ENCODE measurements around the gene PCDHGA9. TPM values are rescaled to one million over a fixed set of nuclear protein-coding genes. Genes with fewer than 3 reads are reported as not detected.
"Not testable (repeated sequence)": the region's sequence is repeated elsewhere in the genome, so short reads cannot be mapped to it uniquely, and the experiment has no call there.

Gene PCDHGA9
- total and polyA plus RNA-seq, 2 donors (not counting 1 experiment from before 2014, with no cell fraction given) = 3.3 to 4.8 TPM

DNA sequence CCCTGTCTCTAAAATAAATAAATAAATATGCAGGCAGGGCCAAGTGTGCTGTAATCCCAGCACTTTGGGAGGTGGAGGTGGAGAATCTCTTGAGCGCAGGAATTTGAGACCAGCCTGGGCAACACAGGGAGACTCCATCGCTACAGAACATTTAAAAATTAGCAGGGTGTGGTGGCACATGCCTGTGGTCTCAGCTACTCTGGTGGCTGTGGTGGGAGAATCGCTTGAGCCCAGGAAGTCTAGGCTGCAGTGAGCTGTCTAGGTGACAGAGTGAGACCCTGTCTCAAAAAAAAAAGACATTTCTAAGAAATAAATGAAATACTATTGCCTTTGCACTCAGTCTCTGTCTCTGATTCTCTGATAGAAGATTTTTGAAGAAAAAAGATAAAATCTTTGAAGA is 9.0 kb downstream of the PCDHGA9 start:
- Histone ChIP-seq H3K9ac (ENCODE audit: insufficient read depth, low read length) (no peak overlapping the region), H2AFZ (ENCODE audit: low read length) (no peak overlapping the region), H3K27me3 (ENCODE audit: control insufficient read depth, insufficient read depth, low read length) (peaks cover 3% of the 10 kb centered on the region), H3K27ac (ENCODE audit: insufficient read depth, low read length) (no peak overlapping the region), H3K4me2 (ENCODE audit: extremely low read depth, insufficient read depth, low read length) (peak overlapping the region; percentile 13), H4K20me1 (ENCODE audit: control insufficient read depth, extremely low read depth, insufficient read depth, low read length) (no peaks in the 10 kb centered on the region), H3K36me3 (ENCODE audit: control insufficient read depth, insufficient read depth, low read length) (no peaks in the 10 kb centered on the region), H3K4me3 (replicated peaks in 1 of 4; ENCODE audit: control extremely low read depth in 1 of 4, insufficient read depth in 1 of 4, low read depth in 3 of 4, low read length in 4 of 4) (no peak overlapping the region), H3K4me1 (ENCODE audit: control insufficient read depth, extremely low read depth, insufficient read depth, low read length) (no peaks in the 10 kb centered on the region), H3K79me2 (ENCODE audit: control insufficient read depth, insufficient read depth, low read length) (no peaks in the 10 kb centered on the region), H3K9me3 (ENCODE audit: control insufficient read depth, insufficient read depth, low read depth, low read length) (peaks cover 6% of the 10 kb centered on the region)
- DNase-seq (ENCODE audit: low read depth in 2 of 2) = no peak
- no peak for TF ChIP-seq CTCF (conservative IDR thresholded peaks at IDR 0.05 in 1 of 2, IDR thresholded peaks at IDR 0.05 in 1 of 2; ENCODE audit: low read depth in 1 of 2, low read length in 2 of 2)
- no peak for TF ChIP-seq EZH2 (IDR thresholded peaks at IDR 0.05; ENCODE audit: low read length, missing control alignments)

DNA sequence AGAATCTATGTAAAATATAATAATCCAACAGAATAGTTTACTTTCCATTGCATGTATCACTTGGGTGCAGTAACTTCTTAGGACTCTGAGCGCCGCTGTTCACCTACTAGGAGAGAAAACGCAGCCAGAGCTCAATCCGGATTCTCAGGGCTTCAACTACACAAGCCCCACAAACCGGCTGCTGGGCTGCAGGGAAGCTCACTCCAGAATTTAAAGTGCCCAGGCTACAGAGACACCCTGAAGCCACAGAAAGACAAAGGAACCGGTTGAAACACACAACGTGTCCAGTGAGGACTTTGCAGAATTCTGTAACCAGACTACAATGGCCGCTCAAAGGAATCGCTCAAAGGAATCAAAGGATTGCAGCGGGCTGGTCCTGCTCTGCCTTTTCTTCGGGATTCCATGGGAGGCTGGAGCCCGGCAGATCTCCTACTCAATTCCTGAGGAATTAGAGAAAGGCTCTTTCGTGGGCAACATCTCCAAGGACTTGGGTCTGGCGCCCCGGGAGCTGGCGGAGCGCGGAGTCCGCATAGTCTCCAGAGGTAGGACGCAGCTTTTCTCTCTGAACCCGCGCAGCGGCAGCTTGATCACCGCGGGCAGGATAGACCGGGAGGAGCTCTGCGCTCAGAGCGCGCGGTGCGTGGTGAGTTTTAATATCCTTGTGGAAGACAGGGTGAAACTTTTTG is 10.4 kb downstream of the PCDHGA9 start, which contains the start of gene PCDHGA10:
TSS of gene PCDHGA10 (plus strand) at position 134 of the 686 bp plus-strand sequence. CDS start at position 323, 189 bp downstream.
- Histone ChIP-seq H3K79me2 (ENCODE audit: control insufficient read depth, insufficient read depth, low read length) (no peaks in the 10 kb centered on the region), H4K20me1 (ENCODE audit: control insufficient read depth, extremely low read depth, insufficient read depth, low read length) (no peaks in the 10 kb centered on the region), H3K9ac (ENCODE audit: insufficient read depth, low read length) (no peak within 1 kb of the TSS), H3K9me3 (ENCODE audit: control insufficient read depth, insufficient read depth, low read depth, low read length) (peaks cover 6% of the 10 kb centered on the region), H3K4me3 (replicated peaks in 1 of 4; ENCODE audit: control extremely low read depth in 1 of 4, insufficient read depth in 1 of 4, low read depth in 3 of 4, low read length in 4 of 4) (peak within 1 kb of the TSS; percentile 26 to 69 (median 46)), H3K36me3 (ENCODE audit: control insufficient read depth, insufficient read depth, low read length) (no peaks in the 10 kb centered on the region), H2AFZ (ENCODE audit: low read length) (no peak within 1 kb of the TSS), H3K4me2 (ENCODE audit: extremely low read depth, insufficient read depth, low read length) (peak within 1 kb of the TSS; percentile 68), H3K4me1 (ENCODE audit: control insufficient read depth, extremely low read depth, insufficient read depth, low read length) (no peaks in the 10 kb centered on the region), H3K27me3 (ENCODE audit: control insufficient read depth, insufficient read depth, low read length) (peaks cover 3% of the 10 kb centered on the region), H3K27ac (ENCODE audit: insufficient read depth, low read length) (no peak within 1 kb of the TSS)
- DNase-seq (ENCODE audit: low read depth in 2 of 2) = peak; percentile 65 to 81
- TF ChIP-seq EZH2 (IDR thresholded peaks at IDR 0.05; ENCODE audit: low read length, missing control alignments) (no peak), CTCF (conservative IDR thresholded peaks at IDR 0.05 in 1 of 2, IDR thresholded peaks at IDR 0.05 in 1 of 2; ENCODE audit: low read depth in 1 of 2, low read length in 2 of 2) (peak; percentile 58 to 68)

DNA sequence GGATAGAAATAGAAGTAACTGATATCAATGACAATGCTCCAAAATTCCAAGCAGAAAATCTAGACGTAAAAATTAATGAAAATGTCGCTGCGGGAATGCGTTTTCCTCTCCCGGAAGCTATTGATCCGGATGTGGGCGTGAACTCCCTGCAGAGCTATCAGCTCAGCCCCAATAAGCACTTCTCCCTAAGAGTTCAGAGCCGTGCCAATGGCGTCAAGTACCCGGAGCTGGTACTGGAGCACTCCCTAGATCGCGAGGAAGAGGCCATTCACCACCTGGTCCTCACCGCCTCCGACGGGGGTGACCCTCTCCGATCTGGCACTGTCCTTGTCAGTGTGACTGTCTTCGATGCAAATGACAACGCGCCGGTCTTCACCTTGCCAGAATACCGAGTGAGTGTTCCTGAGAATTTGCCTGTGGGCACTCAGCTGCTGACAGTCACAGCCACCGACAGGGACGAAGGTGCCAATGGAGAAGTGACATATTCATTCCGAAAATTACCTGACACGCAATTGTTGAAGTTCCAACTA is 11.0 kb downstream of the PCDHGA9 start:
- no peak overlapping the region for H3K27ac ChIP-seq (ENCODE audit: insufficient read depth, low read length)
- no peaks in the 10 kb centered on the region for H3K79me2 ChIP-seq (ENCODE audit: control insufficient read depth, insufficient read depth, low read length)
- no peak overlapping the region for H3K9ac ChIP-seq (ENCODE audit: insufficient read depth, low read length)
- H3K36me3 ChIP-seq (ENCODE audit: control insufficient read depth, insufficient read depth, low read length) = no peaks in the 10 kb centered on the region
- no peak overlapping the region for H2AFZ ChIP-seq (ENCODE audit: low read length)
- H4K20me1 ChIP-seq (ENCODE audit: control insufficient read depth, extremely low read depth, insufficient read depth, low read length) = no peaks in the 10 kb centered on the region
- no peaks in the 10 kb centered on the region for H3K4me1 ChIP-seq (ENCODE audit: control insufficient read depth, extremely low read depth, insufficient read depth, low read length)
- H3K4me2 ChIP-seq (ENCODE audit: extremely low read depth, insufficient read depth, low read length) = peak overlapping the region; percentile 47
- peaks cover 6% of the 10 kb centered on the region for H3K9me3 ChIP-seq (ENCODE audit: control insufficient read depth, insufficient read depth, low read depth, low read length)
- DNase-seq (ENCODE audit: low read depth in 2 of 2) = no peak
- peak overlapping the region; percentile 26 to 69 (median 46) for H3K4me3 ChIP-seq (replicated peaks in 1 of 4; ENCODE audit: control extremely low read depth in 1 of 4, insufficient read depth in 1 of 4, low read depth in 3 of 4, low read length in 4 of 4)
- H3K27me3 ChIP-seq (ENCODE audit: control insufficient read depth, insufficient read depth, low read length) = peaks cover 3% of the 10 kb centered on the region
- no peak for TF ChIP-seq CTCF (conservative IDR thresholded peaks at IDR 0.05 in 1 of 2, IDR thresholded peaks at IDR 0.05 in 1 of 2; ENCODE audit: low read depth in 1 of 2, low read length in 2 of 2)

- H2AFZ ChIP-seq (ENCODE audit: low read length); H3K9me3 ChIP-seq (ENCODE audit: control insufficient read depth, insufficient read depth, low read depth, low read length); H3K4me3 ChIP-seq (replicated peaks in 1 of 4; ENCODE audit: control extremely low read depth in 1 of 4, insufficient read depth in 1 of 4, low read depth in 3 of 4, low read length in 4 of 4); DNase-seq (ENCODE audit: low read depth in 2 of 2); H3K27ac ChIP-seq (ENCODE audit: insufficient read depth, low read length); H3K9ac ChIP-seq (ENCODE audit: insufficient read depth, low read length); H3K27me3 ChIP-seq (ENCODE audit: control insufficient read depth, insufficient read depth, low read length); H3K4me1 ChIP-seq (ENCODE audit: control insufficient read depth, extremely low read depth, insufficient read depth, low read length); H3K36me3 ChIP-seq (ENCODE audit: control insufficient read depth, insufficient read depth, low read length); H3K4me2 ChIP-seq (ENCODE audit: extremely low read depth, insufficient read depth, low read length); H3K79me2 ChIP-seq (ENCODE audit: control insufficient read depth, insufficient read depth, low read length); H4K20me1 ChIP-seq (ENCODE audit: control insufficient read depth, extremely low read depth, insufficient read depth, low read length): not testable (repeated sequence)
Observed at GRCh38 chr5:141414548-141415274, 12.1 kb downstream of the PCDHGA9 start.

Data from fibroblast of lung (primary cell).